Naive B cell (primary cell): ENCODE results near the gene C1orf87. TPM values are rescaled to one million over a fixed set of nuclear protein-coding genes. Genes with fewer than 3 reads are reported as not detected.
A peak's percentile ranks its signal among the peaks of the same experiment; 100 is the strongest.

Experiments
- ATAC-seq, 2 donors: fragments of 150-1000 bp; cut with Tn5 transposase; 2 replicates each; pipeline ENCODE4 v1.10.0; 2021; ENCODE audit warnings: low read depth in 2 of 2, mild to moderate bottlenecking in 2 of 2, moderate library complexity in 2 of 2
- DNase-seq: peaks from one replicate; pipeline ENCODE4 v3.0.0; 2022
- H3K27ac Mint-ChIP-seq, 6 donors: one replicate each; pipeline ENCODE4 v1.8.0; 2020 to 2022; ENCODE audit warnings: mild to moderate bottlenecking in 6 of 6, mixed read lengths in 6 of 6, moderate library complexity in 5 of 6, inconsistent platforms in 2 of 6
- H3K27me3 Mint-ChIP-seq, 3 donors: one replicate each; pipeline ENCODE4 v1.8.0; 2021 to 2022; ENCODE audit warnings: mixed read lengths in 3 of 3, mild to moderate bottlenecking in 1 of 3
- H3K36me3 Mint-ChIP-seq, 2 donors: one replicate each; pipeline ENCODE4 v1.8.0; 2020 to 2022; ENCODE audit warnings: mixed read lengths in 2 of 2, inconsistent platforms in 1 of 2, mild to moderate bottlenecking in 1 of 2
- H3K4me1 Mint-ChIP-seq, 3 donors: one replicate each; pipeline ENCODE4 v1.8.0; 2020 to 2022; ENCODE audit warnings: mixed read lengths in 3 of 3, inconsistent platforms in 1 of 3, mild to moderate bottlenecking in 1 of 3, moderate library complexity in 1 of 3
- H3K4me3 Mint-ChIP-seq, 8 donors: one replicate each; pipeline ENCODE4 v1.8.0; 2020 to 2022; ENCODE audit warnings: mild to moderate bottlenecking in 8 of 8, mixed read lengths in 8 of 8, moderate library complexity in 8 of 8, inconsistent platforms in 2 of 8
- H3K9me3 Mint-ChIP-seq, 7 donors: one replicate each; pipeline ENCODE4 v1.8.0; 2020 to 2022; ENCODE audit warnings: mixed read lengths in 7 of 7, mild to moderate bottlenecking in 5 of 7, inconsistent platforms in 2 of 7, moderate library complexity in 1 of 7
- polyA plus RNA-seq, 6 donors: library from polyadenylated mRNA; unstranded; fragments of 300-500 nt; fragmentation: Illumina TruSeq; gene quantifications; one replicate each; pipeline ENCODE4 v1.2.3, GENCODE V29; 2021; ENCODE audit warnings: low read depth in 6 of 6

C1orf87 gene
- polyA plus RNA-seq, 6 donors from 2014 or later = not detected

DNA sequence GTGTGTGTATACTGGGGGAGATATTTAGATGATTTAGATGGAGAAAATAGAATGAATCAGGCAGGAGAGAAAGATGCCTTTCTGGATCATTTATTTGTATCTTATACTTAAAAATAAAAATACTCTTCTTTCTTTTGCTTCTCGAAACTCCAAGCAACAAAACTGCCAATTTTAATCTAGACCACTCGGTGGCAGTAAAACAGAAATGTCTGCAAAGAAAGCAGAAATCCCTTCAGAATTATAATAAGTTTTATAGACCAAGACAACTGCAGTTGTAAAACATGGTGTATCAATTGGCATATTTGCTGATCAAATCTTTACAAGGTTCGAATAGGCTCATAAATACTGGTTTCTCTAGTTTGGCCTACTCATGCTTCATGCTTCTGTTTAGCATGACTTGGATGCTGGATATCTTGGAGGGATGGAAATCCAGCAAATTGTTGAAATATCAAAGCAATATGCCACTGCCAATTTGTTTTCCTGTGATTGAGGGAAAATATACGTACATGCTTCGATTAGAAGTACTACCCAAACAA is 15.1 kb upstream of the C1orf87 start:
- ATAC-seq = no peak

DNA sequence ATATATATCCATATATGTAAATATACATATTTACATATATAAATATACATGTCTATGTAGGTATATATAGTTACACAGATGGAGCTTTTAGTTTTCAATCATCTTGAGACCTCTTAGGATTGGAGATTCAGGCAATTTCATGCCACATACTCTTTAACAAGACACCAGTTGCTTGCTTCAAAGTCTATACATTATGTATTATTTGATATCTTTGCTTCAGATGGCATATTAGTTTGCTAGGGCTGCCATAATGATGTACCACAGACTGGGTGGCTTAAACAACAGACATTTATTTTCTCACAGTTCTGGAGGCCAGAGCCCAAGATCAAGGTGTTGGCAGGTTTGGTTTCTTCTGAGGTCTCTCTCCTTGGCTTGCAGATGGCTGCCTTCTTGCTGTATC is 14.1 kb upstream of the C1orf87 start:
- Mint-ChIP-seq H3K9me3 (no peaks in the 10 kb centered on the region), H3K4me3 (no peak overlapping the region), H3K36me3 (no peaks in the 10 kb centered on the region), H3K4me1 (no peaks in the 10 kb centered on the region), H3K27ac (no peak overlapping the region), H3K27me3 (no peaks in the 10 kb centered on the region)
- no peak for ATAC-seq
- DNase-seq = no peak

More for the DNA sequence above, 15.1 kb upstream of the C1orf87 start:
- Mint-ChIP-seq H3K9me3 (no peaks in the 10 kb centered on the region), H3K4me1 (no peaks in the 10 kb centered on the region), H3K4me3 (no peak overlapping the region), H3K36me3 (no peaks in the 10 kb centered on the region), H3K27me3 (no peaks in the 10 kb centered on the region), H3K27ac (no peak overlapping the region)
- DNase-seq = no peak

- Mint-ChIP-seq H3K27me3 (peaks cover 33 to 45% (median 36%) of the 10 kb centered on the region in 3 donors), H3K4me1 (no peaks in the 10 kb centered on the region), H3K4me3 (no peak overlapping the region), H3K9me3 (peaks cover 0 to 6% (median 0%) of the 10 kb centered on the region in 7 donors), H3K27ac (no peak overlapping the region), H3K36me3 (no peaks in the 10 kb centered on the region)
- ATAC-seq (no peak), DNase-seq (no peak)
Observed at GRCh38 chr1:60078182-60078581, 4.6 kb upstream of the C1orf87 start.

DNA sequence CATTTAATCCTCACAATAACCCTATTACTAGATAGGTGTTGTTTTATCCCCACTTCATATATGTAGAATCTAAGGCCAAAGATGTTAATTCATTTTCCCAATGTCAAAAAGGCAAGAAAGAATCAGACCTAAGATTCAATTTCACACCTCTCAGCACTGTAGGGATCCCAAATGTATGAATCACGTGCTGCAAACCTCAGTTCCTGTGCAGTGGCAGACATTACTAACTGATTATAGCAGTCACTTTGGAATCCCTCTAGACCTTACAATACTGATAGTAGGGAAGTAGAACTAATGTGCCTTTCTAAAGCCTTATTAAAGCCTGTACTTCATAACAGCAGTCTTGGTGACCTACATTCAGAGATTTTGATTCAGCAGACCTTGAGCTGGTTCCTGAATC is 2.3 kb downstream of the C1orf87 start:
- Mint-ChIP-seq H3K27me3 (peaks cover 42 to 45% (median 42%) of the 10 kb centered on the region in 3 donors), H3K27ac (no peak overlapping the region), H3K4me3 (no peak overlapping the region), H3K4me1 (no peaks in the 10 kb centered on the region), H3K9me3 (peaks cover 0 to 10% (median 2%) of the 10 kb centered on the region in 7 donors), H3K36me3 (no peaks in the 10 kb centered on the region)
- DNase-seq (no peak), ATAC-seq (no peak)

GRCh38 chr1:60069691-60070090 is 3.9 kb downstream of the C1orf87 start:
- H3K27me3 Mint-ChIP-seq = peaks cover 27 to 31% (median 27%) of the 10 kb centered on the region in 3 donors
- peaks cover 0 to 10% (median 0%) of the 10 kb centered on the region in 7 donors for H3K9me3 Mint-ChIP-seq
- no peak for ATAC-seq

DNA sequence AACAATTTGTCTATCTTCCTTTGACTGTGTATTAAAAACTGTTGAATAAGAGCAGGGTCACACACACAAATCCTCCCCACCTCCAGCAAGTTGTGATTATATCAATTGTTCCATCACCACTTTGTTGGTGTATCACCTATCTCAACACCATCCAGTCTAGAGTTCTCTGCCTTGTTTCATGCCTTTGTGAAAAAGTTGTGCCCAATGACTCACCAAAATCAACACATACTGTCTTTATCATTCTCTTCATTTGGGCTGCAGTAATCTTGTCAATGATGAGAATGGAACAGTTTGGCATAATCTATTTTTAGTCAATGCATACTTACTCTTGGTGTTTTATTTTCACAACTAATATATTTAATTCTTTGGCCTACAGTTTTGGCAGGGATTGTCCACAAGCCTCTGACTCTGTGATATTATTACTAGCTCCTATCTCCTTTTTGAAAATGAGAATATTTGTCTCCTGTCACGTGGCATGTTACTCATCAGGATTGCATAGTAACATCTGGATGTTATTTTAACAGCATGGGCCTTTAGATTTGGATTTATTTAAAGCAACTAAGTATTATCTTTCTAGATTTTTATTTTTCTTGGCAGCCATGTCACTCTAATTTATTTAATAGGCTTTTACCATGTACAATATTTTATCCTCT is 5.1 kb downstream of the C1orf87 start:
- Mint-ChIP-seq H3K4me1 (no peaks in the 10 kb centered on the region), H3K36me3 (no peaks in the 10 kb centered on the region), H3K4me3 (no peak overlapping the region), H3K9me3 (peaks cover 0 to 10% (median 0%) of the 10 kb centered on the region in 7 donors), H3K27ac (no peak overlapping the region), H3K27me3 (peaks cover 21 to 30% (median 21%) of the 10 kb centered on the region in 3 donors)
- DNase-seq (no peak), ATAC-seq (no peak)

More at GRCh38 chr1:60069691-60070090, 3.9 kb downstream of the C1orf87 start:
- Mint-ChIP-seq H3K36me3 (no peaks in the 10 kb centered on the region), H3K4me3 (no peak overlapping the region), H3K4me1 (no peaks in the 10 kb centered on the region), H3K27ac (no peak overlapping the region)
- no peak for DNase-seq

DNA sequence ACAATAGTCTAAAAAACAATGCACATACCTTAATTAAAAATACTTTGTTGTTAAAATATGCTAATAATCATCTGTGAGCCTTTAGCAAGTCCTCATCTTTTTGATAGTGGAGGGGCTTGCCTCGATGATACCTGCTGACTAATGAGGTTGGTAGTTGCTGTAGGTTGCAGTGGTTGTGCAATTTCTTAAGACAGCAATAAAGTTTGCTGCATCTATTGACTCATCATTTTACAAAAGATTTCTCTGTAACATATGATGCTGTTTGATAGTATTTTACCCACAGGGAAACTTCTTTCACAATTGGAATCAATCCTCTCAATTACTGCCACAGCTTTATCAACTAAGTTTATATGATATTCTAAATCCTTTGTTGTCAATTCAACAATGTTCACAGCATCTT is 7.6 kb downstream of the C1orf87 start:
- Mint-ChIP-seq H3K4me1 (no peaks in the 10 kb centered on the region), H3K4me3 (no peak overlapping the region), H3K9me3 (peaks cover 0 to 10% (median 0%) of the 10 kb centered on the region in 7 donors), H3K27ac (no peak overlapping the region), H3K36me3 (no peaks in the 10 kb centered on the region), H3K27me3 (peaks cover 0 to 11% (median 0%) of the 10 kb centered on the region in 3 donors)
- no peak for DNase-seq
- ATAC-seq = no peak

DNA sequence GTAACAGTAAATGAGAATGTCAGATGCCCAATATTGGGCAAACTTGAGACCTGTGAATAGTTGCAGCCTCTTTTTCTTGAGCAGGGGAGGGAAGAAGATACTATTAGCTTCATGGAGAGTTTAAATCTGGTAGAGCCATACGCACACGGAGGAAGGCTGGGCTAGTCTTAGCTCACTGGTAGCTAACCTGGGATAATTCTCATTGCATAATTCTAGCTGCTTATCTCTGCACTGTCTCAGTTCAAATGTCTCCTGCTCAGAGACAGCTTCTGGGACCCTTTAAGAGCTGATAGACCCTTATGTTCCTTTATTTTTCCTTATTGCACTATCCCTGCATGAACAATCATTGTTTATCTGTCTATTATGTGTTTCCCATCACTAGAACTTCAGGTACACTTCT is 8.4 kb downstream of the C1orf87 start:
- no peak overlapping the region for H3K4me3 Mint-ChIP-seq
- no peaks in the 10 kb centered on the region for H3K4me1 Mint-ChIP-seq
- ATAC-seq = no peak
- H3K9me3 Mint-ChIP-seq = peaks cover 0 to 10% (median 0%) of the 10 kb centered on the region in 7 donors
- peaks cover 0 to 11% (median 0%) of the 10 kb centered on the region in 3 donors for H3K27me3 Mint-ChIP-seq
- no peak overlapping the region for H3K27ac Mint-ChIP-seq
- no peak for DNase-seq
- no peaks in the 10 kb centered on the region for H3K36me3 Mint-ChIP-seq

DNA sequence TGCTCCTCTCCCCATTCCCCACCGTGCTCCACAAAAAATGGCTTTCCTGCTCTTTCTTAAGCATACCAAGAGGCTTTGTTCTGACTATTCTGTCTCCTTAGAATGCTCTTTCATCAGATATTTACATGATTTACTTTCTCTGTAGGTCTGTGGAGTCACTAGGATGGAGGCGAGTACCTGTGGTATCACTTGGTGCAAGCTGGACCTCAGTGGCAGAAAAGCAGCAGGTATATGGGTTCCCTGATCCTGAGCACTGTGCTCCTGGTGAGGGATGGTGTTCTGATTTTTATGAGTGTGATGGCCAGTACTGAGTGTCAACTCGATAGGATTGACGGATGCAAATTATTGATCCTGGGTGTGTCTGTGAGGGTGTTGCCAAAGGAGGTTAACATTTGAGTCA is 10.0 kb downstream of the C1orf87 start:
- H3K27ac Mint-ChIP-seq = no peak overlapping the region
- H3K27me3 Mint-ChIP-seq = peaks cover 0 to 6% (median 0%) of the 10 kb centered on the region in 3 donors
- peak overlapping the region in 1 of 8 donors; percentile 18 for H3K4me3 Mint-ChIP-seq
- H3K4me1 Mint-ChIP-seq = no peaks in the 10 kb centered on the region
- H3K36me3 Mint-ChIP-seq = no peaks in the 10 kb centered on the region
- DNase-seq = no peak
- peaks cover 0 to 10% (median 0%) of the 10 kb centered on the region in 7 donors for H3K9me3 Mint-ChIP-seq
- ATAC-seq = no peak

DNA sequence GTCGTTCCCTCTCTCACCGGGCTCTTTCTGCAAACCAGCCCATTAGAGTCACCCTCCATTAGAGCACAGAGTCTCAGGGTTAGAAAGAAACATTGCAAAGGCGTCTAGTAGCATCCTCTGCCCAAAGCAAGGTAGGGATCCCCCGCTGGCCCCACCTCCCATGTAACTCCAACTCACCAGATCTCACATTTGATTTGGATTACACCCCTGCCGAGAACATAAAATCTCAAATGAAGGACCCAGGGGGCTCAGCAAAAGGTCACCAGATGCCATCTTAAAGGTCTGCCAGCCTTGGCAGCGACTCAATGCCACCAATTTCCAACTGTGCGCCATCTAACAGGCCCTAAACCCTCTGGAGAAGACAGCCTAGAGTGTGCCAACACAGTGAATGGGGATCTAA is 14.1 kb downstream of the C1orf87 start:
- no peak overlapping the region for H3K27ac Mint-ChIP-seq

GRCh38 chr1:60055336-60055735 is 18.2 kb downstream of the C1orf87 start:
- DNase-seq (no peak), ATAC-seq (no peak)
- H3K4me3 Mint-ChIP-seq = no peak overlapping the region
- H3K36me3 Mint-ChIP-seq = no peaks in the 10 kb centered on the region
- no peak overlapping the region for H3K27ac Mint-ChIP-seq
- H3K9me3 Mint-ChIP-seq = peaks cover 0 to 8% (median 4%) of the 10 kb centered on the region in 7 donors
- H3K27me3 Mint-ChIP-seq = peaks cover 0 to 8% (median 4%) of the 10 kb centered on the region in 3 donors
- H3K4me1 Mint-ChIP-seq = no peaks in the 10 kb centered on the region

More for the DNA sequence above, 14.1 kb downstream of the C1orf87 start:
- no peaks in the 10 kb centered on the region for H3K4me1 Mint-ChIP-seq
- DNase-seq (no peak), ATAC-seq (no peak)
- H3K9me3 Mint-ChIP-seq = no peaks in the 10 kb centered on the region
- no peaks in the 10 kb centered on the region for H3K36me3 Mint-ChIP-seq
- no peak overlapping the region for H3K4me3 Mint-ChIP-seq
- H3K27me3 Mint-ChIP-seq = no peaks in the 10 kb centered on the region

DNA sequence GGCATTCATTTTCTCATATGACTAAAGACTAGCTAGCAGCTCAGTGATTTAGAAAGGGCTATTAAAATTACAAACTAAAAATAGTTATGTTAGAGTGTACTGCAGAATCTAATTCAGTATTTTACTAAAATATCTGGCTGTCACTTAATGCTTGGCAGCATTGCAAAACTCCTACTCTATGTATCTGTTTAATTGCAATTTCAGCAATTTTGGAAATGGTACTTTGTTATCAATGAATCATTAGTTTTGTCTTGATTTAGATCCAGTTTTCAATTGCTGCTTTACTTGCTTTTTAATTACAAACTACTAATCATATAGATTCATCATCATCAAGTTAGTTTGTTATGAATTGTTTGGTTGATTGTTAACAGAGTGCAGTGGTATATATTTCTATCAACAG is 19.2 kb downstream of the C1orf87 start:
- peaks cover 0 to 8% (median 4%) of the 10 kb centered on the region in 3 donors for H3K27me3 Mint-ChIP-seq
- peaks cover 0 to 8% of the 10 kb centered on the region in 2 donors for H3K36me3 Mint-ChIP-seq
- H3K4me3 Mint-ChIP-seq = no peak overlapping the region
- no peak for ATAC-seq
- no peaks in the 10 kb centered on the region for H3K4me1 Mint-ChIP-seq
- DNase-seq = no peak
- H3K9me3 Mint-ChIP-seq = peaks cover 0 to 17% (median 8%) of the 10 kb centered on the region in 7 donors
- H3K27ac Mint-ChIP-seq = no peak overlapping the region

- Mint-ChIP-seq H3K4me3 (no peak overlapping the region), H3K9me3 (peaks cover 0 to 22% (median 13%) of the 10 kb centered on the region in 7 donors), H3K27me3 (peaks cover 0 to 8% (median 4%) of the 10 kb centered on the region in 3 donors), H3K27ac (no peak overlapping the region), H3K4me1 (no peaks in the 10 kb centered on the region), H3K36me3 (peaks cover 0 to 10% of the 10 kb centered on the region in 2 donors)
- ATAC-seq (no peak), DNase-seq (no peak)
Observed at GRCh38 chr1:60052601-60053000, 21.0 kb downstream of the C1orf87 start.

- Mint-ChIP-seq H3K36me3 (peaks cover 0 to 10% of the 10 kb centered on the region in 2 donors), H3K9me3 (peaks cover 0 to 22% (median 13%) of the 10 kb centered on the region in 7 donors), H3K27me3 (peaks cover 0 to 8% (median 4%) of the 10 kb centered on the region in 3 donors), H3K4me3 (no peak overlapping the region), H3K4me1 (no peaks in the 10 kb centered on the region), H3K27ac (no peak overlapping the region)
- ATAC-seq = no peak
- DNase-seq = no peak
Observed at GRCh38 chr1:60051191-60051590, 22.4 kb downstream of the C1orf87 start.
